IMR-90 (cell line): Measurements from ENCODE around the gene UNKL. TPM values are rescaled to one million over a fixed set of nuclear protein-coding genes. Genes with fewer than 3 reads are reported as not detected.

Experiments
- ATAC-seq: fragments of 200-7000 bp; cut with Tn5 transposase; 2 replicates; pipeline ENCODE4 v1.9.1; 2020; ENCODE audit warnings: low read depth, mild to moderate bottlenecking, moderate library complexity
- BruUV-seq: library from RNA; stranded (reverse); fragments of 400-500 nt; replicated peaks from 2 replicates; lab custom pipeline; 2021; lab: Mats Ljungman, UMichigan
- CTCF ChIA-PET: fragments of 300-600 bp; formaldehyde crosslinking; extraction: SDS; loops from one replicate; lab custom pipeline; 2021; ENCODE audit warnings: antibody characterized with exemption; lab: Yijun Ruan, JAX
- POLR2A ChIA-PET: fragments of 300-600 bp; sonication (Branson Sonifier 250); formaldehyde crosslinking; loops from one replicate; lab custom pipeline; 2022; ENCODE audit warnings: antibody characterized with exemption; ENCODE audit not compliant: unreplicated experiment; lab: Charles Lee
- DNase-seq: peaks from one replicate; pipeline ENCODE4 v3.0.0; 2013
- H2AFZ ChIP-seq: replicated peaks from 2 replicates; pipeline ENCODE3; 2013; ENCODE audit warnings: low read length, mild to moderate bottlenecking; ENCODE audit not compliant: poor library complexity
- H2AK5ac ChIP-seq: 2 replicates; pipeline ENCODE4 v1.6.1; 2013; ENCODE audit warnings: low read depth, low read length, inconsistent platforms
- H2AK9ac ChIP-seq: replicated peaks from 2 replicates; pipeline ENCODE3; 2013; ENCODE audit warnings: mild to moderate bottlenecking, low read depth, low read length, moderate library complexity; ENCODE audit not compliant: poor library complexity
- H2BK120ac ChIP-seq: 2 replicates; pipeline ENCODE4 v1.6.1; 2013; ENCODE audit warnings: low read depth, low read length, inconsistent platforms
- H2BK15ac ChIP-seq: 3 replicates; pipeline ENCODE4 v1.6.1; 2013; ENCODE audit warnings: low read depth, low read length, inconsistent platforms
- H2BK20ac ChIP-seq: 2 replicates; pipeline ENCODE4 v1.6.1; 2013; ENCODE audit warnings: low read depth, mild to moderate bottlenecking, inconsistent platforms, low read length, moderate library complexity
- H2BK5ac ChIP-seq: 2 replicates; pipeline ENCODE4 v1.6.1; 2013; ENCODE audit warnings: mild to moderate bottlenecking, low read depth, low read length, inconsistent platforms; ENCODE audit not compliant: poor library complexity, severe bottlenecking
- H3K14ac ChIP-seq: replicated peaks from 2 replicates; pipeline ENCODE4 v1.6.1; 2013; ENCODE audit warnings: low read depth, low read length, inconsistent platforms
- H3K18ac ChIP-seq: 2 replicates; pipeline ENCODE4 v1.6.1; 2013; ENCODE audit warnings: low read depth, low read length, control low read depth
- H3K23ac ChIP-seq: 2 replicates; pipeline ENCODE4 v1.6.1; 2013; ENCODE audit warnings: low read depth, low read length, inconsistent platforms
- H3K27ac ChIP-seq: 2 replicates; pipeline ENCODE4 v1.5.1; 2013; ENCODE audit warnings: mild to moderate bottlenecking, control low read depth, low read length; ENCODE audit not compliant: insufficient read depth
- H3K27me3 ChIP-seq: 2 replicates; pipeline ENCODE4 v1.6.1; 2013; ENCODE audit warnings: low read length; ENCODE audit not compliant: control insufficient read depth, insufficient read depth
- H3K36me3 ChIP-seq: 2 replicates; pipeline ENCODE4 v1.6.1; 2013; ENCODE audit warnings: low read length, mixed read lengths; ENCODE audit not compliant: control insufficient read depth, insufficient read depth
- H3K4ac ChIP-seq: 2 replicates; pipeline ENCODE4 v1.6.1; 2013; ENCODE audit warnings: low read depth, low read length, inconsistent platforms
- H3K4me1 ChIP-seq: 2 replicates; pipeline ENCODE4 v1.6.1; 2013; ENCODE audit warnings: low read length, mixed read lengths; ENCODE audit not compliant: control insufficient read depth, insufficient read depth
- H3K4me2 ChIP-seq: 2 replicates; pipeline ENCODE4 v1.6.1; 2013; ENCODE audit warnings: low read depth, mild to moderate bottlenecking, control low read depth, low read length, moderate library complexity
- H3K4me3 ChIP-seq: 2 replicates; pipeline ENCODE4 v1.5.1; 2013; ENCODE audit warnings: low read depth, mild to moderate bottlenecking, control low read depth, low read length, moderate library complexity; ENCODE audit not compliant: insufficient read depth
- H3K56ac ChIP-seq: 2 replicates; pipeline ENCODE4 v1.6.1; 2013; ENCODE audit warnings: low read length, inconsistent platforms; ENCODE audit not compliant: insufficient read depth; ENCODE audit errors: extremely low read depth
- H3K79me1 ChIP-seq, 2 experiments: 2 replicates each; pipeline ENCODE4 v1.6.1; 2013; ENCODE audit warnings: low read length in 2 of 2, inconsistent platforms in 1 of 2, low read depth in 1 of 2
- H3K9ac ChIP-seq: 2 replicates; pipeline ENCODE4 v1.6.1; 2013; ENCODE audit warnings: low read depth, low read length, control low read depth
- H3K9me1 ChIP-seq: 2 replicates; pipeline ENCODE4 v1.6.1; 2013; ENCODE audit warnings: low read length, inconsistent platforms; ENCODE audit not compliant: insufficient read depth
- H3K9me3 ChIP-seq: 2 replicates; pipeline ENCODE4 v1.6.1; 2013; ENCODE audit warnings: low read length; ENCODE audit not compliant: control insufficient read depth, insufficient read depth
- H4K20me1 ChIP-seq: 2 replicates; pipeline ENCODE4 v1.6.1; 2013; ENCODE audit warnings: low read length, inconsistent platforms; ENCODE audit not compliant: insufficient read depth
- H4K5ac ChIP-seq: 2 replicates; pipeline ENCODE4 v1.6.1; 2013; ENCODE audit warnings: mild to moderate bottlenecking, low read depth, low read length, control low read depth
- H4K8ac ChIP-seq, 2 experiments: 2 replicates each; pipeline ENCODE4 v1.6.1; 2013; ENCODE audit warnings: low read depth in 2 of 2, low read length in 2 of 2, control low read depth in 1 of 2, inconsistent platforms in 1 of 2
- H4K91ac ChIP-seq: 2 replicates; pipeline ENCODE4 v1.6.1; 2013; ENCODE audit warnings: low read depth, low read length, inconsistent platforms; ENCODE audit not compliant: insufficient read depth
- FOS ChIP-seq: fragments of 150-350 bp; IDR thresholded peaks from 2 replicates; pipeline ENCODE4 v1.6.1; 2016; ENCODE audit warnings: low read depth, low read length
- MAZ ChIP-seq: IDR thresholded peaks from 2 replicates; pipeline ENCODE4 v1.6.1; 2012; ENCODE audit warnings: low read depth, mild to moderate bottlenecking, low read length, improper control_type of control experiment, moderate library complexity, borderline replicate concordance
- RAD21 ChIP-seq: IDR thresholded peaks from 2 replicates; pipeline ENCODE4 v1.6.1; 2012; ENCODE audit warnings: low read length, improper control_type of control experiment
- RFX5 ChIP-seq: IDR thresholded peaks from 2 replicates; pipeline ENCODE4 v1.8.0; 2012; ENCODE audit warnings: low read depth, mild to moderate bottlenecking, low read length, moderate library complexity
- SMC3 ChIP-seq: fragments of 150-350 bp; IDR thresholded peaks from 2 replicates; pipeline ENCODE4 v1.6.1; 2016; ENCODE audit warnings: low read depth, mild to moderate bottlenecking, antibody characterized with exemption, low read length, moderate library complexity
- WGBS, 2 experiments: methylation state at CpG; one replicate each; pipeline versions ENCODE4 v1.1.5 to v1.1.7; 2013; ENCODE audit warnings: missing lambda C conversion rate in 2 of 2; ENCODE audit not compliant: insufficient read length in 1 of 2; ENCODE audit errors: extremely low coverage in 2 of 2; 5-methylcytosine and 5-hydroxymethylcytosine counted together
- dilution Hi-C: fragments of 300-500 bp; cut with HindIII; formaldehyde crosslinking; loops from one replicate; pipeline ENCODE4 v1.14.3; 2018; ENCODE audit warnings: low sequenced_read_pairs; ENCODE audit not compliant: unreplicated experiment
- in situ Hi-C: fragments of 300-500 bp; cut with MboI; formaldehyde crosslinking; loops from 3 replicates; pipeline ENCODE4 v1.14.3; 2019; ENCODE audit warnings: low sequenced_read_pairs, inconsistent platforms, mixed read lengths
- intact Hi-C: fragments of 100-400 bp; cut with micrococcal nuclease; formaldehyde crosslinking; loops from 2 replicates; pipeline ENCODE4 v1.10.0; 2022
- polyA plus RNA-seq, 3 experiments: library from polyadenylated mRNA; depleted of rRNA; stranded (reverse); fragments of >200 nt; gene quantifications; 2 replicates each; pipeline ENCODE4 v1.2.3, GENCODE V29; 2012; ENCODE audit warnings: low replicate concordance in 1 of 3
- total RNA-seq: library from RNA; depleted of rRNA; stranded (reverse); fragments of >200 nt; gene quantifications from 2 replicates; pipeline ENCODE4 v1.2.3, GENCODE V29; 2012
- TF ChIP-seq, protein P1 (sequence below): fragments of 150-350 bp; IDR thresholded peaks from 2 replicates; pipeline ENCODE4 v1.6.1; 2017; ENCODE audit warnings: mild to moderate bottlenecking, antibody characterized with exemption, low read length, low read depth

The UNKL gene
- total and polyA plus RNA-seq, 2 of the 4 experiments (the other 2 are of a cell fraction), result 4.1 to 13.3 TPM

DNA sequence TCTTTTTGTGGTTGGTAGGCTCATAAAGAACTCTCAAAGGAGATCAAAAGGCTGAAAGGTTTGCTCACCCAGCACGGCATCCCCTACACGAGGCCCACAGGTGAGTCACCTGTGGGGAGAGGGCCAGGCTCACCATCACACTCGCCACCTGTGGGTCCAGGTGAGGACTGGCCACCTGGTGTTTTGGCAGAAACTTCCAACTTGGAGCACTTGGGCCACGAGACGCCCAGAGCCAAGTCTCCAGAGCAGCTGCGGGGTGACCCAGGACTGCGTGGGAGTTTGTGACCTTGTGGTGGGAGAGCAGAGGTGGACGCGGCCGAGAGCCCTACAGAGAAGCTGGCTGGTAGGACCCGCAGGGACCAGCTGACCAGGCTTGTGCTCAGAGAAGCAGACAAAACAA, 51.7 kb downstream of the UNKL start:
- WGBS, 2 experiments, result 92% methylated on average over 4 of the region's 11 CpGs; no CpG with 5 or more reads in 1 of the 2 experiments
- Histone ChIP-seq H2BK120ac (no peak overlapping the region), H4K91ac (no peak overlapping the region), H3K27ac (no peak overlapping the region), H3K79me1 (peaks cover 6 to 53% of the 10 kb centered on the region in 2 experiments), H2AK5ac (no peak overlapping the region), H3K9ac (no peak overlapping the region), H3K27me3 (no peaks in the 10 kb centered on the region), H3K4me1 (peaks cover 5% of the 10 kb centered on the region; the same call in 1 of the 2 replicates), H3K14ac (no peak overlapping the region), H2BK20ac (no peak overlapping the region), H4K5ac (no peak overlapping the region), H3K23ac (no peak overlapping the region), H3K9me1 (peaks cover 6% of the 10 kb centered on the region), H3K18ac (no peak overlapping the region), H3K9me3 (no peaks in the 10 kb centered on the region), H4K20me1 (peaks cover 14% of the 10 kb centered on the region), H2AK9ac (no peak overlapping the region), H2BK15ac (no peak overlapping the region), H3K4me2 (no peak overlapping the region), H3K4ac (no peak overlapping the region), H2AFZ (no peak overlapping the region), H2BK5ac (no peak overlapping the region), H3K56ac (no peak overlapping the region), H3K4me3 (no peak overlapping the region), H4K8ac (no peak overlapping the region), H3K36me3 (peaks cover 54% of the 10 kb centered on the region)
- in situ Hi-C loops (no loop called here), dilution Hi-C loops (no loop called here), intact Hi-C loops (no loop called here)
- no TSS peak for BruUV-seq
- TF ChIP-seq FOS (no peak), SMC3 (no peak), RAD21 (no peak), MAZ (no peak), RFX5 (no peak)
- TF ChIP-seq, protein P1, sequence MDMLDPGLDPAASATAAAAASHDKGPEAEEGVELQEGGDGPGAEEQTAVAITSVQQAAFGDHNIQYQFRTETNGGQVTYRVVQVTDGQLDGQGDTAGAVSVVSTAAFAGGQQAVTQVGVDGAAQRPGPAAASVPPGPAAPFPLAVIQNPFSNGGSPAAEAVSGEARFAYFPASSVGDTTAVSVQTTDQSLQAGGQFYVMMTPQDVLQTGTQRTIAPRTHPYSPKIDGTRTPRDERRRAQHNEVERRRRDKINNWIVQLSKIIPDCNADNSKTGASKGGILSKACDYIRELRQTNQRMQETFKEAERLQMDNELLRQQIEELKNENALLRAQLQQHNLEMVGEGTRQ, result no peak
- ATAC-seq (no peak), DNase-seq (no peak)
- CTCF ChIA-PET, result interaction anchor here (1.3 kb wide), 1 partner anchor 19 kb away, joined by 3 read pairs; no protein-coding TSS in a partner anchor
- POLR2A ChIA-PET, result no interaction called here
